BJ (cell line): ENCODE data around the gene PTGIS. TPM values are rescaled to one million over a fixed set of nuclear protein-coding genes. Genes with fewer than 3 reads are reported as not detected.

Source experiments
- CTCF ChIA-PET: fragments of 350-600 bp; formaldehyde crosslinking; extraction: SDS; loops from one replicate; lab custom pipeline; 2021; ENCODE audit warnings: antibody characterized with exemption, inconsistent platforms; lab: Yijun Ruan, JAX
- POLR2A ChIA-PET: fragments of 300-600 bp; sonication (Branson Sonifier 250); formaldehyde crosslinking; extraction: SDS; loops from one replicate; lab custom pipeline; 2021; ENCODE audit warnings: antibody characterized with exemption; lab: Charles Lee
- DNase-seq: peaks from one replicate; pipeline ENCODE4 v3.0.0-alpha.2; 2011; ENCODE audit warnings: low read depth
- H3K27me3 ChIP-seq: 2 replicates; pipeline ENCODE4 v1.6.0; 2011; ENCODE audit warnings: low read length; ENCODE audit not compliant: control insufficient read depth, insufficient read depth
- H3K36me3 ChIP-seq: 2 replicates; pipeline ENCODE4 v1.5.1; 2011; ENCODE audit warnings: low read length; ENCODE audit not compliant: control insufficient read depth, insufficient read depth
- H3K4me3 ChIP-seq: 2 replicates; pipeline ENCODE4 v1.5.1; 2011; ENCODE audit warnings: low read depth, mild to moderate bottlenecking, control low read depth, low read length
- CTCF ChIP-seq: IDR thresholded peaks from 2 replicates; pipeline ENCODE4 v1.5.1; 2011; ENCODE audit warnings: low read depth, mild to moderate bottlenecking, control low read depth, inconsistent platforms, low read length, moderate library complexity; ENCODE audit not compliant: insufficient read depth
- polyA plus RNA-seq: library from polyadenylated mRNA; depleted of rRNA; stranded (reverse); fragments of >200 nt; gene quantifications from 2 replicates; pipeline ENCODE4 v1.2.3, GENCODE V29; 2011

PTGIS gene
- polyA plus RNA-seq, 1 experiment: 39.0 TPM

- no peak for DNase-seq
- CTCF ChIA-PET: interaction anchor here (1.0 kb wide), 1 partner anchor 39 kb away, joined by 3 read pairs; no protein-coding TSS in a partner anchor
- Histone ChIP-seq H3K27me3 (peaks cover 12% of the 10 kb centered on the region), H3K4me3 (no peak overlapping the region), H3K36me3 (no peaks in the 10 kb centered on the region)
- no peak for TF ChIP-seq CTCF
- POLR2A ChIA-PET: no interaction called here
Measured at GRCh38 chr20:49571553-49571835, 3.6 kb upstream of the PTGIS start.

GRCh38 chr20:49570828-49571552 is 3.1 kb upstream of the PTGIS start:
- no peaks in the 10 kb centered on the region for H3K36me3 ChIP-seq
- H3K27me3 ChIP-seq: peaks cover 12% of the 10 kb centered on the region
- ChIA-PET CTCF (interaction anchor here (1.0 kb wide), 3 partner anchors 14 to 39 kb away, joined by 3 read pairs; no protein-coding TSS in a partner anchor), POLR2A (interaction anchor here (0.6 kb wide), 1 partner anchor 16 kb away, joined by 3 read pairs; no protein-coding TSS in a partner anchor)
- TF ChIP-seq CTCF: no peak
- DNase-seq: no peak
- no peak overlapping the region for H3K4me3 ChIP-seq

GRCh38 chr20:49570161-49570827 is 2.4 kb upstream of the PTGIS start:
- TF ChIP-seq CTCF: no peak
- H3K36me3 ChIP-seq: no peaks in the 10 kb centered on the region
- ChIA-PET POLR2A (interaction anchor here (0.6 kb wide), 1 partner anchor 17 kb away, joined by 3 read pairs; no protein-coding TSS in a partner anchor), CTCF (interaction anchor here (1.0 to 1.7 kb wide), 3 partner anchors 10 to 32 kb away, joined by 3 to 8 read pairs (median 3); no protein-coding TSS in a partner anchor)
- H3K4me3 ChIP-seq: no peak overlapping the region
- H3K27me3 ChIP-seq: peaks cover 12% of the 10 kb centered on the region
- no peak for DNase-seq

GRCh38 chr20:49569411-49570115 is 1.6 kb upstream of the PTGIS start:
- ChIA-PET CTCF (interaction anchor here (1.7 kb wide), 1 partner anchor 10 kb away, joined by 8 read pairs; no protein-coding TSS in a partner anchor), POLR2A (no interaction called here)
- H3K27me3 ChIP-seq: peaks cover 12% of the 10 kb centered on the region
- H3K36me3 ChIP-seq: no peaks in the 10 kb centered on the region
- TF ChIP-seq CTCF: no peak
- H3K4me3 ChIP-seq: no peak overlapping the region
- no peak for DNase-seq
